Calu3 (cell line): ENCODE data around the gene SGPL1. TPM values are rescaled to one million over a fixed set of nuclear protein-coding genes. Genes with fewer than 3 reads are reported as not detected.

Experiments
- BruUV-seq: library from RNA; stranded (reverse); fragments of 400-500 nt; replicated peaks from 2 replicates; lab custom pipeline; 2021; lab: Mats Ljungman, UMichigan
- CTCF ChIA-PET: fragments of 300-600 bp; sonication (Branson Sonifier 250); formaldehyde crosslinking; loops from one replicate; lab custom pipeline; 2022; ENCODE audit warnings: antibody characterized with exemption; lab: Charles Lee
- DNase-seq: peaks from one replicate; pipeline ENCODE4 v3.0.0; 2022
- H3K27ac Mint-ChIP-seq: one replicate; pipeline ENCODE4 v1.8.0; 2022; ENCODE audit warnings: mixed read lengths; ENCODE audit not compliant: unreplicated experiment
- H3K27me3 Mint-ChIP-seq: one replicate; pipeline ENCODE4 v1.8.0; 2022; ENCODE audit warnings: mixed read lengths; ENCODE audit not compliant: unreplicated experiment
- H3K36me3 Mint-ChIP-seq: one replicate; pipeline ENCODE4 v1.8.0; 2022; ENCODE audit warnings: mild to moderate bottlenecking, moderate library complexity, mixed read lengths; ENCODE audit not compliant: insufficient read depth, unreplicated experiment
- H3K4me1 Mint-ChIP-seq: one replicate; pipeline ENCODE4 v1.8.0; 2022; ENCODE audit warnings: mild to moderate bottlenecking, low read depth, mixed read lengths; ENCODE audit not compliant: unreplicated experiment
- H3K4me3 Mint-ChIP-seq: one replicate; pipeline ENCODE4 v1.8.0; 2022; ENCODE audit warnings: mild to moderate bottlenecking, low read depth, moderate library complexity, mixed read lengths; ENCODE audit not compliant: unreplicated experiment
- H3K9me3 Mint-ChIP-seq: one replicate; pipeline ENCODE4 v1.8.0; 2022; ENCODE audit warnings: low read depth, mixed read lengths; ENCODE audit not compliant: unreplicated experiment
- intact Hi-C: fragments of 100-400 bp; cut with micrococcal nuclease; formaldehyde crosslinking; loops from one replicate; pipeline ENCODE4 v1.10.0; 2022; ENCODE audit not compliant: unreplicated experiment
- total RNA-seq: library from RNA; stranded (reverse); gene quantifications from 2 replicates; pipeline ENCODE4 v1.2.3, GENCODE V29; 2022
- TF ChIP-seq, protein P1 (sequence below): fragments of 200-600 bp; IDR thresholded peaks from one replicate; pipeline ENCODE4 v1.8.0; 2022; ENCODE audit warnings: antibody characterized with exemption; ENCODE audit not compliant: unreplicated experiment

SGPL1 gene
- total RNA-seq, 1 experiment from 2014 or later = 84.6 TPM

DNA sequence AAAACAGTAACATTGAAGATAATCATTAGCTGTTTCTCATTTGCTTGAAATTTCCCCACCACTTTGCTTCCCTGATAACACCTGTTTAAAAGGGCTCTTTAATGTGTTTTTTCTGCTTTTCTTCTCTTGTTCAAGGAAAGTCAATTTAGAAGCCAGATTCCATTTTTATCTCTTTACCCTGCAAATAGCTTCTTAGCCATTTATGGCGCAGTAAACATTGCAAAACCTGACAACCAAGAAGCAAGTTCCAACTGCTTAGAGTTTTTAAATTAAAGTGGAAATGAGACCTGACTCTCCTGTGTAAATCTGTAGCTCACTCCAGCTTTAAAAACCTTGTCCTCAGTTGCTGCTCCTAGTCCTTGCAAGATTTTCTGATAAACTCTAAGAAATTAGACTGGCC lies 30.1 kb downstream of the SGPL1 start:
- intact Hi-C loops = no loop called here
- Mint-ChIP-seq H3K4me1 (peaks cover 19% of the 10 kb centered on the region), H3K27ac (no peak overlapping the region), H3K4me3 (no peak overlapping the region), H3K9me3 (no peaks in the 10 kb centered on the region), H3K27me3 (no peaks in the 10 kb centered on the region), H3K36me3 (no peaks in the 10 kb centered on the region)
- no peak for DNase-seq
- CTCF ChIA-PET = no interaction called here
- BruUV-seq = no TSS peak
- TF ChIP-seq, protein P1, sequence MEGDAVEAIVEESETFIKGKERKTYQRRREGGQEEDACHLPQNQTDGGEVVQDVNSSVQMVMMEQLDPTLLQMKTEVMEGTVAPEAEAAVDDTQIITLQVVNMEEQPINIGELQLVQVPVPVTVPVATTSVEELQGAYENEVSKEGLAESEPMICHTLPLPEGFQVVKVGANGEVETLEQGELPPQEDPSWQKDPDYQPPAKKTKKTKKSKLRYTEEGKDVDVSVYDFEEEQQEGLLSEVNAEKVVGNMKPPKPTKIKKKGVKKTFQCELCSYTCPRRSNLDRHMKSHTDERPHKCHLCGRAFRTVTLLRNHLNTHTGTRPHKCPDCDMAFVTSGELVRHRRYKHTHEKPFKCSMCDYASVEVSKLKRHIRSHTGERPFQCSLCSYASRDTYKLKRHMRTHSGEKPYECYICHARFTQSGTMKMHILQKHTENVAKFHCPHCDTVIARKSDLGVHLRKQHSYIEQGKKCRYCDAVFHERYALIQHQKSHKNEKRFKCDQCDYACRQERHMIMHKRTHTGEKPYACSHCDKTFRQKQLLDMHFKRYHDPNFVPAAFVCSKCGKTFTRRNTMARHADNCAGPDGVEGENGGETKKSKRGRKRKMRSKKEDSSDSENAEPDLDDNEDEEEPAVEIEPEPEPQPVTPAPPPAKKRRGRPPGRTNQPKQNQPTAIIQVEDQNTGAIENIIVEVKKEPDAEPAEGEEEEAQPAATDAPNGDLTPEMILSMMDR = no peak

DNA sequence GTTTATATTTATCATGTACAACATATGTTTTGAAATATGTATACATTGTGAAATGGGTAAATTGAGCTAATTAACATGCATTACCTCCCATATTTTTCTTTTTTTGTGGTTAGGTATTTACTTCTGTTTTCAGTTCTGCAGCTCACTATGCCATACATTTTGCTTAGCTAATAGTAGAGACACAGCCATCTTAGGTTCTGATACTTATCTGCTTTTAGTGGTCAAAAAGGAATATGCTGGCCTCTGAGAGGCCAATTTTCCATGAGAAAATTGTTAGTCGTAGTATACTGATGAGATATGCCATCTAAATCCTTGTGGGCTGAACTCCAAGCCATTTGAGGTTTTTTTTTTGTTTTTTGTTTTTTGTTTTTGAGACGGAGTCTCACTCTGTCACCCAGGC lies 31.0 kb downstream of the SGPL1 start:
- H3K27me3 Mint-ChIP-seq = no peaks in the 10 kb centered on the region
- H3K36me3 Mint-ChIP-seq = no peaks in the 10 kb centered on the region
- no peak overlapping the region for H3K27ac Mint-ChIP-seq
- TF ChIP-seq, protein P1 = no peak
- no peaks in the 10 kb centered on the region for H3K9me3 Mint-ChIP-seq
- no peak for DNase-seq
- CTCF ChIA-PET = no interaction called here
- BruUV-seq = no TSS peak
- no peak overlapping the region for H3K4me3 Mint-ChIP-seq
- intact Hi-C loops = no loop called here
- peaks cover 19% of the 10 kb centered on the region for H3K4me1 Mint-ChIP-seq

DNA sequence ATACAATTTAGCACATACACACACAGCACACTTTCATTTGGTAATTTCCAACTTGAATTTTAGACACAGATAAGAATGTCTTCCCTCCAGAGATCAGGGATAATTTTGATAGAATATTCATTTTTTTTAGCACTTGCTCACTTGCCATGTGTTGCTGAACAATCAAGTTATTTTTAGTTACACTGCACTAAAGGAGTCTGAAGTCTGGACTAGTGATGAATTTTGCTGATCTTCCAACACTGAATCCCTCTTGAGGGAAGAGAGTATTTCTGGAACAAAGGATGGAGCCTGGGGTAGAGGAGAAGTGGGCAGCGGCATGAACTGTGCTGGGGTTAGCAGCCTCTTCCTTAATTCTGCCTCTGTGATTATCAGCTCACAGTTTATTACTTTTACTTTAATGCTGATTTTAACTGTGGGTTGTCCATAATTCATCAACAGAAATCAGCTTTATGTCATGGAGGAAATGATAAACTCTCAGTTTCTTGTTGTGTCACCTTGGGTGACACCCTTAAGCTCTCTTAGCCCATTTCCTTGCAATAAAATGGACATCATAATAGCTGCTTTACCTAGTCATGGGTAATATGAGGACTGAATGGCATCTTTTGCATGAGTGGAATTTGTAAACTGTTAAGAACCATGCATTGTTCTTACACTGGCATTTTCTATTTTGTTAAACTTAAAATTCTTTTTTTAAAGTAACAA lies 32.1 kb downstream of the SGPL1 start:
- BruUV-seq = no TSS peak
- Mint-ChIP-seq H3K36me3 (no peaks in the 10 kb centered on the region), H3K4me1 (peaks cover 19% of the 10 kb centered on the region), H3K9me3 (no peaks in the 10 kb centered on the region), H3K4me3 (no peak overlapping the region), H3K27ac (no peak overlapping the region), H3K27me3 (no peaks in the 10 kb centered on the region)
- intact Hi-C loops = no loop called here
- TF ChIP-seq, protein P1 = no peak
- DNase-seq = no peak
- CTCF ChIA-PET = interaction anchor here (0.6 kb wide), 1 partner anchor 15 kb away, joined by 4 read pairs; no protein-coding TSS in a partner anchor

GRCh38 chr10:70849582-70850016 lies 33.9 kb downstream of the SGPL1 start:
- TF ChIP-seq, protein P1 = no peak
- DNase-seq = no peak
- no peaks in the 10 kb centered on the region for H3K9me3 Mint-ChIP-seq
- intact Hi-C loops = no loop called here
- H3K4me3 Mint-ChIP-seq = no peak overlapping the region
- H3K27me3 Mint-ChIP-seq = no peaks in the 10 kb centered on the region
- no TSS peak for BruUV-seq
- peaks cover 4% of the 10 kb centered on the region for H3K36me3 Mint-ChIP-seq
- CTCF ChIA-PET = no interaction called here
- H3K4me1 Mint-ChIP-seq = peaks cover 19% of the 10 kb centered on the region
- H3K27ac Mint-ChIP-seq = no peak overlapping the region
